ENCODE results near the gene IREB2.
A peak's percentile ranks its signal among the peaks of the same experiment; 100 is the strongest.
"Not testable (repeated sequence)": the region's sequence is repeated elsewhere in the genome, so short reads cannot be mapped to it uniquely, and the experiment has no call there.

Gene IREB2

GRCh38 chr15:78479650-78480049 is 41.6 kb downstream of the IREB2 start:
- DNase-seq (ENCODE audit: low spot score), result no peak

- no peak for DNase-seq (ENCODE audit: low spot score)
Observed at GRCh38 chr15:78481917-78482316, 43.9 kb downstream of the IREB2 start.

GRCh38 chr15:78492872-78493271 is 54.9 kb downstream of the IREB2 start:
- no peak for DNase-seq (ENCODE audit: low spot score)

GRCh38 chr15:78501857-78502256 is 63.8 kb downstream of the IREB2 start:
- DNase-seq (ENCODE audit: low spot score), result no peak

GRCh38 chr15:78502641-78503040 is 64.6 kb downstream of the IREB2 start:
- no peak for DNase-seq (ENCODE audit: low spot score)

- peak; percentile 99 for DNase-seq (ENCODE audit: low spot score)
Observed at GRCh38 chr15:78506971-78507830, 69.2 kb downstream of the IREB2 start, which contains the start of gene HYKK. HYKK (plus strand) TSS chr15:78507577; CDS start chr15:78513089, 5,512 bp downstream.

GRCh38 chr15:78507831-78508160 is 69.8 kb downstream of the IREB2 start:
- DNase-seq (ENCODE audit: low spot score), result no peak

GRCh38 chr15:78508272-78508671 is 70.3 kb downstream of the IREB2 start:
- DNase-seq (ENCODE audit: low spot score), result no peak

- DNase-seq (ENCODE audit: low spot score), result no peak
Observed at GRCh38 chr15:78509726-78510312, 71.8 kb downstream of the IREB2 start.

- DNase-seq (ENCODE audit: low spot score), result not testable (repeated sequence)
Observed at GRCh38 chr15:78520035-78520434, 82.0 kb downstream of the IREB2 start.

GRCh38 chr15:78524230-78524629 is 86.2 kb downstream of the IREB2 start:
- no peak for DNase-seq (ENCODE audit: low spot score)

GRCh38 chr15:78527325-78527724 is 89.3 kb downstream of the IREB2 start:
- no peak for DNase-seq (ENCODE audit: low spot score)

GRCh38 chr15:78533331-78533730 is 95.3 kb downstream of the IREB2 start:
- no peak for DNase-seq (ENCODE audit: low spot score)

- DNase-seq (ENCODE audit: low spot score), result no peak
Observed at GRCh38 chr15:78536134-78536533, 98.1 kb downstream of the IREB2 start.

GRCh38 chr15:78537266-78537905 is 99.4 kb downstream of the IREB2 start:
- DNase-seq (ENCODE audit: low spot score), result no peak

- DNase-seq (ENCODE audit: low spot score), result no peak
Observed at GRCh38 chr15:78538358-78538757, 100.3 kb downstream of the IREB2 start.

- not testable (repeated sequence) for DNase-seq (ENCODE audit: low spot score)
Observed at GRCh38 chr15:78539464-78540140, 101.6 kb downstream of the IREB2 start.

GRCh38 chr15:78540141-78540870 is 102.3 kb downstream of the IREB2 start, which contains the start of gene PSMA4:
PSMA4 (plus strand) TSS chr15:78540444; CDS start chr15:78541928, 1,484 bp downstream.
- peak; percentile 88 for DNase-seq (ENCODE audit: low spot score)

- DNase-seq (ENCODE audit: low spot score), result peak; percentile 5
Observed at GRCh38 chr15:78540871-78541743, 103.1 kb downstream of the IREB2 start.

GRCh38 chr15:78541744-78542034 is 103.7 kb downstream of the IREB2 start:
- no peak for DNase-seq (ENCODE audit: low spot score)

- no peak for DNase-seq (ENCODE audit: low spot score)
Observed at GRCh38 chr15:78542647-78543046, 104.6 kb downstream of the IREB2 start.

All from LoVo (cell line).